Ramos (cell line): ENCODE measurements around the gene PGS1.

Source experiments
- in situ Hi-C: fragments of 300-500 bp; cut with MboI; formaldehyde crosslinking; loops from one replicate; pipeline ENCODE4 v1.14.3; 2022; ENCODE audit warnings: low sequenced_read_pairs; ENCODE audit not compliant: unreplicated experiment

PGS1 gene

DNA sequence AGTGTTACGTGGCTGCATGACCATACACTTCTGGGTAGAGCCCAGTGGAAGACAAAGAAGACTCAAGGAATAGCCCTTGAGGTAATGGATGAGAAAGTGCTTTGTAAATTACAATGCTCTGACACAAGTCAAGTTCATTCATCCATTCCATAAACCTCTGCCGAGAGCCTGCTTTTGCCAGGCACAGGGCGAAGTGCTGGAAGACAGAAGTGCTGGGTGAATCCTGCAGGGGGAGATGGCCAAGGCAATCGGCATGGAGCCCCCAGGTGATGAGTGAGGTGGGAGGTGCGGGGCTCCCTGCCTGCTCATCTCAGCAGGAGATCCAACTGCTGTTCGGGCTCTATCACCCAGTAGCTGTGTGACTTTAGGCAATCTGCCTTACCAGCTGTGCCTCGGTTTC lies 15.8 kb upstream of the PGS1 start:
- in situ Hi-C loops = no loop called here

DNA sequence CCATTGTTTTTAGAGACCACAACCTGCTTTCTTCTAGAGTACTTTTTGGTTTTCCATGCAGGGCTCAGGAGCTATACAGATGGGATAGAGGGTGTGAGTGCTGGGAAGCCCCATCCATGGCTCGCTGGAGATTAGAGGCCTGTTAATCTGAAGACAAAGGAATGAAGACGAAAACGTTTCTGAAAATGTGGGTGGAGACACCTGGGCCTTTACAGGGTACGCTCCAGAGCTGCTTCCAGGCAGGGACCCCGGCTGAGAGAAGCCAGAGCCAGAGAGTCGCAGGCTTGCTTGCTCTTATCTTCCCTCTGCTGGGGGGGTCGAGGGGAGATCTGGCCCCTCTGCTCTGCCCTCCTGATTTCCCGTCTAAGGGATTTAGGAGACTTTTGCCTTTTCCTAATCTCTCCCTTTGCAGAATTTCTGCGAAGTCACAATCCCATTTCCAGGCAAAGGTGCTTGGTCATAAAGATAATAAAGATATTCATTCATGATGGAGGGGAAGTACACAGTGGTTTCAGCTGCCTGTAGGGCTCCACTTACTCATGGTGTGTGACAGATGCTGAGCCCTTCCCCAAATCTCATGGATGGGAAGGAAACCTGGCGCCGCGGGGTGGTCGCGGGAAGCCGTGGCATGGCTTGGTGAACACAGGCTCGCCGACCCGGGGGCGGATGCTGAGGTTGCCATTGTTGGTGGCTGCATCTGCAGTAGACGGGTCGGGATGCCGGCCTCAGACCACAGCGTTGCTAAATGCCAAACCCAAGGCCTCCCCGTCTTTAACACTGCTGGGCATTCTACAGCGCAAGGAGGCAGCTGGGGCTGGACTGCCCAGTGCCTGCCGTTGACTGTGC lies 13.8 kb upstream of the PGS1 start:
- in situ Hi-C loops = no loop called here

DNA sequence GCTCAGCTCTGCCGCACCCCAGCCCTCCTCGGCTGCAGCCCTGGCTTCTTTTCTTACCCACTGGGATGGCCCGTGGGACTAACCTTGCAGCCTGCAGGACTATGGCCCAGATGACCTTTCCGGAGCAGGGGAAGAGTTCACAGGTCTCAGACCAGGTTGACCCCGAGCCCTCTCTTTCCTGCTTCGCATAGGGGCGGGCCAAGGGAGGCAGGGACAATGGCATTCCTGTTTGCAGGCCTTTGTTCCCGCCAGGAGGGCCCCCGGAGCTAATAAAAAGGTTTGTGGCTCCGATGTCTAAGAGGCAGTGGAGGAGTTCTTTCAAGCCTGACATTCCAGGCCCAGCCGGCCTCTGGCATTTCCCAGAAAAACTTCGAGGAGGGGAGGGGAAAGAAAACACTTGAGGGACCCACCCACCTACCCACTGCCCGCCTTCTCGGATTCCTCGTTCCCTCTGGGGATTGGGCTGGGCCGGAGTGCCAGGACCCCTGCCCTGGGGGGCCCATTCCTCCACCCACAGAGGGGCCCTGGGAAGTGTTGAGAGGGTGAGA lies 12.8 kb upstream of the PGS1 start:
- in situ Hi-C loops = no loop called here

GRCh38 chr17:78366109-78366848 lies 12.2 kb upstream of the PGS1 start:
- in situ Hi-C loops = no loop called here

DNA sequence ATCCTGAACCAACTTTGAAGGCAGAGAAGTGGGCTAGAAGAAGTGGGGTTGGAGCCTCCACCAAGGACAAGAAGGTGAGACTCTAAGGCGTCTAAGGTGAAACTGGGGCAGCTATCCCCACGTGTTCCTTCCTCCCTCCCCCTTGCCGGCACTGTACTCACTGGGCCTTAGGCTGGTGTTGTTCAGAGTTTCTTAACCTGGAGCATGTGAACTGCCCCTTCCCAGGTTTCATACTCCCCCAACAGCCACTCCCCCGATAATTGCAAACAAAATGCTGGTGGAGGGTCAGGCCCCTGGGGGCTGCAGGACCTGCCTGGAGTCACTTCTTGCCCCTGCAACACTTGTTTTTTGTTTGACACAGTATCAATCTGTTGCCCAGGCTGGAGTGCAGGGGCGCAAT lies 11.3 kb upstream of the PGS1 start:
- in situ Hi-C loops = no loop called here

- in situ Hi-C loops = no loop called here
Observed at GRCh38 chr17:78368348-78368747, 10.1 kb upstream of the PGS1 start.

DNA sequence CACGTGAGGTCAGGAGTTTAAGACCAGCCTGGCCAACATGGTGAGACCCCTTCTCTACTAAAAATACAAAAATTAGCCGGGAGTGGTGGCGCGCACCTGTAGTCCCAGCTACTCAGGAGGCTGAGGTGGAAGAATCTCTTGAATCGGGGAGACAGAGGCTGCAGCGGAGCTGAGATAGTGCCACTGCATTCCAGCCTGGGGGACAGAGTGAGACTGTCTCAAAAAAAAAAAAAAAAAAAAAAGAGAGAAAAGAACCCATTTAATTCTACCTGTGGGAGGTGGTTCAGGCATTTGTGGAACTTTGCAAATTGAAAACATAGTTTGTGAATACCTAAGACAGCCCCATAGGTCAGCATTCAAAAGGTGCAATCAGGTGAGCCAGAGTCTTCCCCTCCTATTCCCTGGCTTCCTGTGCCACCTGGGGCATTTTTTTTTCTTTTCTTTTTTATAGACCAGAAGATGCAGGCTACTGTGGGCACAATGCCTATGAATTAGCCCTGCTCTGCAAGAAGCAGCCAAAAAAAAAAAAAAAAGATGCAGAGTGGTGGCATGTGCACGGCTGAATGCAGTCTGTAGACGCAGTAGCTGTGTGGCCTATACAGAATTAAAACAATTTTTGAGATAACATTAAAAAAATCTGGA lies 9.5 kb upstream of the PGS1 start:
- in situ Hi-C loops = no loop called here

DNA sequence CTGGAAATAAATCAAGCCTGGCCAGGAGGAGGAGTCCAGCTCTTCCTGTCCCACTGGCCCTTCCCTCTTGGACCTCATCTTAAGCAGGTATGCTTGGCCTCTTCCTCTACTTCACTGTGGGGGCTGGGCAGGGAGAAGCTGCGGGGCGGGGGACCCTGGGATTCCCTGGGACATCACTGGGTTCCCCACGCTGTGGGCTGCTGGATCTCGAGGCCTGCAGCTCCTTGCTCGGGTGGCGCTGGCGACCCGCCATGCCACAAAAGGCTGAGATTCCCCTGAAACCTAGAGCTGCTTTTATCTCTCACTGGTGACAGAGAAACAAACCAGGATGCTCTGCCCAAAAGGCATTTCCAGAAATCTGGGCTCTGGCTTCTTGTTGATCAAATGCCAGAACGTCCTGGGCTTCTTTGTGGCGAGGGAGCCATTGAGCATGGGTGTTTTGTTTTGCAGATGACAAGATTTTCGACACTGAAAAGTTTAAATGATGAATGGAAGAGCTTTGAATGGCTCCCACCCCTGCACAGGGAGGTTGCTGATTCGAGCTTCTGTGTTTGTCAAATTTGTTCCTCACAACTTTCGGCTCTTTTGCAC lies 8.6 kb upstream of the PGS1 start:
- in situ Hi-C loops = no loop called here

DNA sequence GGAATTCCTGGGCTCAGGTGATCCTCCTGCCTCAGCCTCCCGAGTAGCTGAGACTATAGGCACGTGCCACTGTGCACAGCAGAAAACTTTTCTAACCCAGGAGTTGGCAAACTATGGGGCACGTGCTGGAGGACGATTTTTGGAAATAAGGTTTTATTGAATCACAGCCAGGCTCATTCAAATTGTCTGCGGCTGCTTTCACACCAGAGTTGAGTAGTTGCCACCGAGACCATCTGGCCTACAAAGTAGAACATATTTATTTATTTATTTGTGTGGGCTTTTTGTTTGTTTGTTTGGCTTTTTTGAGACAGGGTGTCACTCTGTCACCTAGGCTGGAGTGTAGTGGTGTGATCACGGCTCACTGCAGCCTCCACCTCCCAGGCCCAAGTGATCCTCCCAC lies 7.4 kb upstream of the PGS1 start:
- in situ Hi-C loops = no loop called here

- in situ Hi-C loops = no loop called here
Observed at GRCh38 chr17:78372841-78373240, 5.6 kb upstream of the PGS1 start.

DNA sequence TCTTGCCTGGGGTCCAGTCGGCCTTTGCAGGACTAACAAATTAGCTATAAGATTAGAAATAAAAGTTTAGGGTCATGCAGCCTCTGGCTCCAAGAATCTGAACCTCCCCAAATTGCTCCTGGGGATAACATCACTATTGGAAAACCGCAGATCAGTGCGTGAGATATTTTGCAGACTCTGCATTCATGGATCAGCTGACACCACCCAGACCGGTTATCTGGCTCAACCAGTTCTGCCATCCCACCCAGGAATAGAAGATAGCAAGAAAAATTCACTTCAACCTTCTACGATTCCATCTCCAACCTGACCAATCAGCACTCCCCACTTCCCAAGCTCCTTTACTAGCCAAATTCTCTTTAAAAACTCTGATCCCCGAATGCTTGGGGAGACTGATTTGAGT lies 4.3 kb upstream of the PGS1 start:
- in situ Hi-C loops = no loop called here

DNA sequence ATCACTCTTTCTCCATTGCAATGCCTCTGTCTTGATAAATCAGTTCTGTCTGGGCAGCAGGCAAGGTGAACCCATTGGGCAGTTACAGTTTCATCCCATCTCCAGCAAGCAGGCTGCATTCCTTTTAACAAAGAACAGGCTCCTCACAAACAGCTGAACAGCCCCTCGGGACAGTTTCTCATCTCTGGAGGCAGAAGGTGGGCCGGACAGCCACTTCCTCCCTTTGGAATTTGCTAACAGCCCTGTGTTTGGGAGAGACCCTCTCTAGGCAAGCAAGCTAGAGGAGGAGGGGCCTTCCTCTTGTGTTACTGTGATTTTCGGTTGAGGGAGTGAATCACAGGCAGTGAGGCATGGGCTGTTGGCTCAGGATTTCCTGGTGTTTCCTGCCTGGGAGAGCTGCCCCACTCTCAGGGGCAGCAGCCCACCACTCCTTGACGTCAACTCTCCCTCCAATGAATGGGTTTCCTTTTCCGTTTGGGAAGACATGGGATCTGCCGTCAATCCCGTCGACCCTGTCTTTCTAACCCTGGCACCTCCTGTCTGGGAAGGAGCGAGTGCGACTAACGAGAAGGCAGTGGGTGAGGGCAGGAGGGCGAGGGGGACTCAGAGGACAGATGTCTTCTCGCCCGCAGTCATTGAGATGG lies 3.7 kb upstream of the PGS1 start:
- in situ Hi-C loops = no loop called here

DNA sequence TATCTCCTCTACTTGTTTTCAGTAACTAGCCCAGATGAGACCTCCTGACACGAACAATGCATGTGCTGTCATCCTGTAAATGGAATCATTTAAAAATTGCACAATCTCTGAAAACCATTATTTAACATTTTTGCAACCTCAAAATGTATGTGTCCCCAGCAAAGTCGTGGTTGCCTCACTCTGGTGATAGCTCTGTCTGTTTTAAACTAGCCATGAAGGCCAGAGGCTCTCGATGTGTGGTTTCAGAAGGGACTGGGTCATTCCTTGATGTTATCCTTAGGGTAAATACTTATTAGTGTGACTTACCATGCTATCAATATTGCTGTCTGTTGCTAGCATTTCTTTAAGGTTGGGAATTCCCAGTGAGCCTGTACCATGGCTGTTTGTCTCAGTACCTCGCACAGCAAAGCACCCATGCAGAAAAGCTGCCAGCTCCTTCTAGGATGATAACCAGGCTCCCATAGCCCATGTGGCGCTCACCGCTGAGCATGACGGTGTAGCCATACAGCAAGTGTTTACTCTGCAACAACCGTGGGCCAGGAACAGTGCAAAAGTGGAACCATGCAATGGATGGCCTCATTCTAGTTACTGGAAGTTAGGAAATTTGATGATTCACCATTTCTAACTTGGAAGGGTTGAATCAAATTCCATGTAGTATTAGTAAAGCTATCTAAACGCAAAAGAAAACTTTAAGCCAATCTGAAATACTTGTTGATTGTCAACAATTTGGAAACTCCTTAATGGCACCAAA lies 2.9 kb upstream of the PGS1 start:
- in situ Hi-C loops = no loop called here

- in situ Hi-C loops = no loop called here
Observed at GRCh38 chr17:78376161-78376560, 2.3 kb upstream of the PGS1 start.

- in situ Hi-C loops = no loop called here
Observed at GRCh38 chr17:78377858-78378224, 608 bp upstream of the PGS1 start.

DNA sequence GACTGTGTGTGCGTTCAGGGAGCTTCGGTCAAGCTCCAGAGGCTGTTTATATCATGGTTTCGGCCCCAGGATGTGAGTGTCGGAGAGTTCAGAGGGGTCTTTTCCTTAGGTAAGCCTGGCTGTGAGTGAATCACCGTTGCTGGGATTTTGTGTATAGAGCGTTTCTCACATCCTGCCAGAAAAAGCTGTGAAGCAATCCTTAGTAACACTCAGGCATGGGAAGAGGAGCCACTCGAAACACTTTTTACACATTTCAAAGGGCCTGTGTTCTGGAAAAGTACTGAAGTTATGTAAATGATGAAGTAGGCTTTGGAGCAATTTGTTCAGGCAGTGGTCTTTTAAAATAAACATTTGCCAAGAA lies 662 bp downstream of the PGS1 start:
- in situ Hi-C loops = no loop called here

GRCh38 chr17:78380370-78380769 lies 1.9 kb downstream of the PGS1 start:
- in situ Hi-C loops = no loop called here

DNA sequence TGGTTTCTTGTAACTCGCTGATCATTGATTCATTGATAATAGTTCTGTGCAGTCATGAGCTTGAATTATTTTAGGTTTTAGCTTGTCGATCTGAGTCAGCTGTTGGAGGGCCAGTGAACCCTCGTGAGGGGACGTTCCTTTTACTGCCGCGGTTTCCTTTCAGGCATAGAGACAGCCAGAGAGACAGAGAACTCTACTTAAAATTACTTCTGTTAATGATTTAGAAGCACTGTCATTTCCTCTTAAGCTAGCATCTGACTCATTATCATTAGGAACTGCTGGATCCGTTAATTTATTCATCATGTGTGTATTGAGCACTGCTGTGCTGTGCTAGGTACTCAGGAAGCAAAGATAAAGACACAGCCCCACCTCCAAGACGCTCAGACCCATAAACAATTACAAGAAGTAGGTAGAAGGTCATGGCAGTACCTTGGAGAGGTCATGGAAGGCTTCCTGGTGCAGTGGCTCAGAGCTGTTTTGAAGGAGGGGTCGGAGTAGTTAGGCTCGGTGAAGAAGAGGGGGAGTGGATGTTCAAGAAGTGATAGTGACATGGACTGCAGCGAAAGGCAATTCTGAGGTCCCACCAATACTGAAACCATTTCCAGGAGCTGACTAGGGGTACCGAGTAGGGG lies 3.3 kb downstream of the PGS1 start:
- in situ Hi-C loops = no loop called here
